NK-92 treated with Interleukin-12 subunit alpha and Interleukin-12 subunit beta, amount 100 ng/mL, for 24 hours (cell line): ENCODE data around the gene B2M.
"Not testable (repeated sequence)": the region's sequence is repeated elsewhere in the genome, so short reads cannot be mapped to it uniquely, and the experiment has no call there.

Experiments used
- DNase-seq: peaks from one replicate; lab custom pipeline; 2025; lab: John Stamatoyannopoulos, UW

B2M gene

DNA sequence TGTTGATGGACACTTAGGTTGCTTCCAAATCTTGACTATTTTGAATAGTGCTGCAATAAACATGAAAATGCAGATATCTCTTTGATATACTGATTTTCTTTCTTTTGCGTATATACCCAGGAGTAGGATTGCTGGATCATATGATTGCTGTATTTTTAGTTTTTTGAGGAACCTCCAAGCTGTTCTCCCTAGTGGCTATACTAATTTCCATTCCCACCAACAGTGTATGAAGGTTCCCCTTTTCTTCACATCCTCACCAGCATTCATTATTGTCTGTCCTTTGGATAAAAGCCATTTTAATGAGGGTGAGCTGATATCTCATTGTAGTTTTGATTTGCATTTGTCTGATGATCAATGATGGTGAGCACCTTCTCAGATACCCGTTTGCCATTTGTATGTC, 12.7 kb upstream of the B2M start:
- no peak for DNase-seq

DNA sequence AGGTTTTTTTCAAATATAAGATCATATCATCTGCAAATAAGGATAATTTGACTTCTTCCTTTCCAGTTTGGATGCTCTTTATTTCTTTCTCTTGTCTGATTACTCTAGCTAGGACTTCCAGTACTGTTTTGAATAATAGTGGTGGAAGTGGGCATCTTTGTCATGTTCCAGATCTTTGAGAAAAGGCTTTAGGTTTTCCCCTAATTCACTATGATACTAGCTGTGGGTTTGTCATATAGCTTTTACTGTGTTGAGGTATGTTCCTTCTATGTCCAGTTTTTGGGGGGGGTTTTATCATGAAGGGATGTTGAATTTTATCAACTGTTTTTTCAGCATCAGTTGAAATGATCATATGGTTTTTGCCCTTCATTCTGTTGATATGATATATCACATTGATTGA, 10.6 kb upstream of the B2M start:
- DNase-seq, result not testable (repeated sequence)

DNA sequence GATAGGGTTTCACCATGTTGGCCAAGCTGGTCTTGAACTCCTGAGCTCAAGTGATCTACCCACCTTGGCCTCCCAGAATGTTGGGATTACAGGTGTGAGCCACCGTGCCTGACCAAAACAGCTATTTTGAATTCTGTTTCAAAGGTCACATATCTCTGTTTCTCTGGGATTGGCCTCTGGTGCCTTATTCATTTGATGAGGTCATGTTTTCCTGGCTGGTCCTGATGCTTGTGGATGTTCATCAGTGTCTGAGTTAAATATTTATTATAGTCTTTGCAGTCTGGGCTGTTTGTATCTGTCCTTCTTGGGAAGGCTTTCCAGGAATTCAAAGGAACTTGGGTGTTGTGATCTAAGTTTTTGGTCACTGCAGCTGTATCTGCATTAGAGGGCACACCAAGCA, 5.3 kb upstream of the B2M start:
- DNase-seq, result no peak

DNA sequence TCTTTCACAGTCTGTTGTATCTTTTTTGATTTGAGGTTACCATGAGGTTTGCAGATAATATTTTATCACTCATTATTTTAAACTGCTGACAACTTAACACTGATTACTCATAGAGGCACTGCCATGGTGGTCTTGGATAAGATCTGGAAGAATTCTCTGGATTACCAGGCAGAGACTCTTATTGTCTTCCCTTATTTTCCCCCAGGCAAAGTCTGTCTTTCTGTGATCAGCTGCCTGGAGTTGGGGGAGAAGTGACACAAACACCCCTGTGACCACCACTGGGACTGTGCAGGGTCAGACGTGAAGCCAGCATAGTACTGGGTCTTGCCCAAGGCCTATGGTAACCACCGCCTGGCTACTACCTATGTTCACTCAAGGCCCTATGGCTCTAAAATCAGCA, 4.9 kb upstream of the B2M start:
- no peak for DNase-seq

DNA sequence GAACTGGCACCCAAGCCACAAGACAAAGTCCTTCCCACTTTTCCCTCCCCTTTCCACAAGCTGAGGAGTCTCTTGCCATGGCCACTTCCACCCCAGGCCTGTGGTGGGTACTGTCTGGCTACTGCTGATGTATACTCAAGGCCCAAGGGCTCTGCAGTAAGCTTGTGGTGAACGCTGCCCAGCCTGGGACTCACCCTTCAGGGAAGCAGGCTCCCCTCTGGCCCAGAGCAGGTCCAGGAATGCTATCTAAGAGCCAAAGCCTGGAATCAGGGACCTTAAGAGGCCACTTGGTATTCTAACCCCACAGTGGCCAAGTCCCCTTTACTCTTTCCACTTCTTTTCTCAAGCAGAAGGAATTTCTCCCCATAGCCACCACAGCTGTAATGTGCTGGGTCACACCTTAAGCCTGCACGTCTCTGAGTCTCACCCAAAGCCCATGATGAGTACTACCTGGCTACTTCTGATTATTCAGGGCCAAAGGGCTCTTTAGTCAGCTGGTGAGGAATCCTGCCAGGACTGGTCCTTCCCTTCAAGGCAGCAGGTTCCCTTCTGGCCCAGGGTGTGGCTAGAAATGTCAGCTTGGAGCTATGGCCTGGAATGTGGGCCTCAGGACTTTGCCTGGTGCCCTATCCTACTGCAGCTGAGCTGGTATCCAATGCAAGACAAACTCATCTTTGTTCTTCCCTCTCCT, 4.2 kb upstream of the B2M start:
- no peak for DNase-seq

DNA sequence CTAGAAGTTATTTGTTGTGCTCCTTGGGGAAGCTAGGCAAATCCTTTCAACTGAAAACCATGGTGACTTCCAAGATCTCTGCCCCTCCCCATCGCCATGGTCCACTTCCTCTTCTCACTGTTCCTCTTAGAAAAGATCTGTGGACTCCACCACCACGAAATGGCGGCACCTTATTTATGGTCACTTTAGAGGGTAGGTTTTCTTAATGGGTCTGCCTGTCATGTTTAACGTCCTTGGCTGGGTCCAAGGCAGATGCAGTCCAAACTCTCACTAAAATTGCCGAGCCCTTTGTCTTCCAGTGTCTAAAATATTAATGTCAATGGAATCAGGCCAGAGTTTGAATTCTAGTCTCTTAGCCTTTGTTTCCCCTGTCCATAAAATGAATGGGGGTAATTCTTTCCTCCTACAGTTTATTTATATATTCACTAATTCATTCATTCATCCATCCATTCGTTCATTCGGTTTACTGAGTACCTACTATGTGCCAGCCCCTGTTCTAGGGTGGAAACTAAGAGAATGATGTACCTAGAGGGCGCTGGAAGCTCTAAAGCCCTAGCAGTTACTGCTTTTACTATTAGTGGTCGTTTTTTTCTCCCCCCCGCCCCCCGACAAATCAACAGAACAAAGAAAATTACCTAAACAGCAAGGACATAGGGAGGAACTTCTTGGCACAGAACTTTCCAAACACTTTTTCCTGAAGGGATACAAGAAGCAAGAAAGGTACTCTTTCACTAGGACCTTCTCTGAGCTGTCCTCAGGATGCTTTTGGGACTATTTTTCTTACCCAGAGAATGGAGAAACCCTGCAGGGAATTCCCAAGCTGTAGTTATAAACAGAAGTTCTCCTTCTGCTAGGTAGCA, 851 bp upstream of the B2M start:
- DNase-seq, result no peak

DNA sequence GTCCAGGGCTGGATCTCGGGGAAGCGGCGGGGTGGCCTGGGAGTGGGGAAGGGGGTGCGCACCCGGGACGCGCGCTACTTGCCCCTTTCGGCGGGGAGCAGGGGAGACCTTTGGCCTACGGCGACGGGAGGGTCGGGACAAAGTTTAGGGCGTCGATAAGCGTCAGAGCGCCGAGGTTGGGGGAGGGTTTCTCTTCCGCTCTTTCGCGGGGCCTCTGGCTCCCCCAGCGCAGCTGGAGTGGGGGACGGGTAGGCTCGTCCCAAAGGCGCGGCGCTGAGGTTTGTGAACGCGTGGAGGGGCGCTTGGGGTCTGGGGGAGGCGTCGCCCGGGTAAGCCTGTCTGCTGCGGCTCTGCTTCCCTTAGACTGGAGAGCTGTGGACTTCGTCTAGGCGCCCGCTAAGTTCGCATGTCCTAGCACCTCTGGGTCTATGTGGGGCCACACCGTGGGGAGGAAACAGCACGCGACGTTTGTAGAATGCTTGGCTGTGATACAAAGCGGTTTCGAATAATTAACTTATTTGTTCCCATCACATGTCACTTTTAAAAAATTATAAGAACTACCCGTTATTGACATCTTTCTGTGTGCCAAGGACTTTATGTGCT, 527 bp downstream of the B2M start:
- peak; percentile 73 for DNase-seq

DNA sequence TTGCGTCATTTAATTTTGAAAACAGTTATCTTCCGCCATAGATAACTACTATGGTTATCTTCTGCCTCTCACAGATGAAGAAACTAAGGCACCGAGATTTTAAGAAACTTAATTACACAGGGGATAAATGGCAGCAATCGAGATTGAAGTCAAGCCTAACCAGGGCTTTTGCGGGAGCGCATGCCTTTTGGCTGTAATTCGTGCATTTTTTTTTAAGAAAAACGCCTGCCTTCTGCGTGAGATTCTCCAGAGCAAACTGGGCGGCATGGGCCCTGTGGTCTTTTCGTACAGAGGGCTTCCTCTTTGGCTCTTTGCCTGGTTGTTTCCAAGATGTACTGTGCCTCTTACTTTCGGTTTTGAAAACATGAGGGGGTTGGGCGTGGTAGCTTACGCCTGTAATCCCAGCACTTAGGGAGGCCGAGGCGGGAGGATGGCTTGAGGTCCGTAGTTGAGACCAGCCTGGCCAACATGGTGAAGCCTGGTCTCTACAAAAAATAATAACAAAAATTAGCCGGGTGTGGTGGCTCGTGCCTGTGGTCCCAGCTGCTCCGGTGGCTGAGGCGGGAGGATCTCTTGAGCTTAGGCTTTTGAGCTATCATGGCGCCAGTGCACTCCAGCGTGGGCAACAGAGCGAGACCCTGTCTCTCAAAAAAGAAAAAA, 1.2 kb downstream of the B2M start:
- DNase-seq, result no peak

DNA sequence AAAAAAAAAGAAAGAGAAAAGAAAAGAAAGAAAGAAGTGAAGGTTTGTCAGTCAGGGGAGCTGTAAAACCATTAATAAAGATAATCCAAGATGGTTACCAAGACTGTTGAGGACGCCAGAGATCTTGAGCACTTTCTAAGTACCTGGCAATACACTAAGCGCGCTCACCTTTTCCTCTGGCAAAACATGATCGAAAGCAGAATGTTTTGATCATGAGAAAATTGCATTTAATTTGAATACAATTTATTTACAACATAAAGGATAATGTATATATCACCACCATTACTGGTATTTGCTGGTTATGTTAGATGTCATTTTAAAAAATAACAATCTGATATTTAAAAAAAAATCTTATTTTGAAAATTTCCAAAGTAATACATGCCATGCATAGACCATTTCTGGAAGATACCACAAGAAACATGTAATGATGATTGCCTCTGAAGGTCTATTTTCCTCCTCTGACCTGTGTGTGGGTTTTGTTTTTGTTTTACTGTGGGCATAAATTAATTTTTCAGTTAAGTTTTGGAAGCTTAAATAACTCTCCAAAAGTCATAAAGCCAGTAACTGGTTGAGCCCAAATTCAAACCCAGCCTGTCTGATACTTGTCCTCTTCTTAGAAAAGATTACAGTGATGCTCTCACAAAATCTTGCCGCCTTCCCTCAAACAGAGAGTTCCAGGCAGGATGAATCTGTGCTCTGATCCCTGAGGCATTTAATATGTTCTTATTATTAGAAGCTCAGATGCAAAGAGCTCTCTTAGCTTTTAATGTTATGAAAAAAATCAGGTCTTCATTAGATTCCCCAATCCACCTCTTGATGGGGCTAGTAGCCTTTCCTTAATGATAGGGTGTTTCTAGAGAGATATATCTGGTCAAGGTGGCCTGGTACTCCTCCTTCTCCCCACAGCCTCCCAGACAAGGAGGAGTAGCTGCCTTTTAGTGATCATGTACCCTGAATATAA, 2.0 kb downstream of the B2M start:
- DNase-seq, result no peak

DNA sequence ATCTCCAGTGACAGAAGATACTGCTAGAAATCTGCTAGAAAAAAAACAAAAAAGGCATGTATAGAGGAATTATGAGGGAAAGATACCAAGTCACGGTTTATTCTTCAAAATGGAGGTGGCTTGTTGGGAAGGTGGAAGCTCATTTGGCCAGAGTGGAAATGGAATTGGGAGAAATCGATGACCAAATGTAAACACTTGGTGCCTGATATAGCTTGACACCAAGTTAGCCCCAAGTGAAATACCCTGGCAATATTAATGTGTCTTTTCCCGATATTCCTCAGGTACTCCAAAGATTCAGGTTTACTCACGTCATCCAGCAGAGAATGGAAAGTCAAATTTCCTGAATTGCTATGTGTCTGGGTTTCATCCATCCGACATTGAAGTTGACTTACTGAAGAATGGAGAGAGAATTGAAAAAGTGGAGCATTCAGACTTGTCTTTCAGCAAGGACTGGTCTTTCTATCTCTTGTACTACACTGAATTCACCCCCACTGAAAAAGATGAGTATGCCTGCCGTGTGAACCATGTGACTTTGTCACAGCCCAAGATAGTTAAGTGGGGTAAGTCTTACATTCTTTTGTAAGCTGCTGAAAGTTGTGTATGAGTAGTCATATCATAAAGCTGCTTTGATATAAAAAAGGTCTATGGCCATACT, 4.0 kb downstream of the B2M start:
- DNase-seq, result no peak

DNA sequence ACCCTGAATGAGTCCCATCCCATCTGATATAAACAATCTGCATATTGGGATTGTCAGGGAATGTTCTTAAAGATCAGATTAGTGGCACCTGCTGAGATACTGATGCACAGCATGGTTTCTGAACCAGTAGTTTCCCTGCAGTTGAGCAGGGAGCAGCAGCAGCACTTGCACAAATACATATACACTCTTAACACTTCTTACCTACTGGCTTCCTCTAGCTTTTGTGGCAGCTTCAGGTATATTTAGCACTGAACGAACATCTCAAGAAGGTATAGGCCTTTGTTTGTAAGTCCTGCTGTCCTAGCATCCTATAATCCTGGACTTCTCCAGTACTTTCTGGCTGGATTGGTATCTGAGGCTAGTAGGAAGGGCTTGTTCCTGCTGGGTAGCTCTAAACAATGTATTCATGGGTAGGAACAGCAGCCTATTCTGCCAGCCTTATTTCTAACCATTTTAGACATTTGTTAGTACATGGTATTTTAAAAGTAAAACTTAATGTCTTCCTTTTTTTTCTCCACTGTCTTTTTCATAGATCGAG, 4.5 kb downstream of the B2M start:
- DNase-seq, result no peak

DNA sequence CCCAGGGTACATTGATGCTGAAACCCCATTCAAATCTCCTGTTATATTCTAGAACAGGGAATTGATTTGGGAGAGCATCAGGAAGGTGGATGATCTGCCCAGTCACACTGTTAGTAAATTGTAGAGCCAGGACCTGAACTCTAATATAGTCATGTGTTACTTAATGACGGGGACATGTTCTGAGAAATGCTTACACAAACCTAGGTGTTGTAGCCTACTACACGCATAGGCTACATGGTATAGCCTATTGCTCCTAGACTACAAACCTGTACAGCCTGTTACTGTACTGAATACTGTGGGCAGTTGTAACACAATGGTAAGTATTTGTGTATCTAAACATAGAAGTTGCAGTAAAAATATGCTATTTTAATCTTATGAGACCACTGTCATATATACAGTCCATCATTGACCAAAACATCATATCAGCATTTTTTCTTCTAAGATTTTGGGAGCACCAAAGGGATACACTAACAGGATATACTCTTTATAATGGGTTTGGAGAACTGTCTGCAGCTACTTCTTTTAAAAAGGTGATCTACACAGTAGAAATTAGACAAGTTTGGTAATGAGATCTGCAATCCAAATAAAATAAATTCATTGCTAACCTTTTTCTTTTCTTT, 5.8 kb downstream of the B2M start:
- no peak for DNase-seq

DNA sequence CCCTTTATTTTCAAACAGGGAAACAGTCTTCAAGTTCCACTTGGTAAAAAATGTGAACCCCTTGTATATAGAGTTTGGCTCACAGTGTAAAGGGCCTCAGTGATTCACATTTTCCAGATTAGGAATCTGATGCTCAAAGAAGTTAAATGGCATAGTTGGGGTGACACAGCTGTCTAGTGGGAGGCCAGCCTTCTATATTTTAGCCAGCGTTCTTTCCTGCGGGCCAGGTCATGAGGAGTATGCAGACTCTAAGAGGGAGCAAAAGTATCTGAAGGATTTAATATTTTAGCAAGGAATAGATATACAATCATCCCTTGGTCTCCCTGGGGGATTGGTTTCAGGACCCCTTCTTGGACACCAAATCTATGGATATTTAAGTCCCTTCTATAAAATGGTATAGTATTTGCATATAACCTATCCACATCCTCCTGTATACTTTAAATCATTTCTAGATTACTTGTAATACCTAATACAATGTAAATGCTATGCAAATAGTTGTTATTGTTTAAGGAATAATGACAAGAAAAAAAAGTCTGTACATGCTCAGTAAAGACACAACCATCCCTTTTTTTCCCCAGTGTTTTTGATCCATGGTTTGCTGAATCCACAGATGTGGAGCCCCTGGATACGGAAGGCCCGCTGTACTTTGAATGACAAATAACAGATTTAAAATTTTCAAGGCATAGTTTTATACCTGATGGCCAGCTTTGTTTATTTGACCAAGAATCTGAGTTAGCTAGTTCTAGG, 7.0 kb downstream of the B2M start:
- no peak for DNase-seq

DNA sequence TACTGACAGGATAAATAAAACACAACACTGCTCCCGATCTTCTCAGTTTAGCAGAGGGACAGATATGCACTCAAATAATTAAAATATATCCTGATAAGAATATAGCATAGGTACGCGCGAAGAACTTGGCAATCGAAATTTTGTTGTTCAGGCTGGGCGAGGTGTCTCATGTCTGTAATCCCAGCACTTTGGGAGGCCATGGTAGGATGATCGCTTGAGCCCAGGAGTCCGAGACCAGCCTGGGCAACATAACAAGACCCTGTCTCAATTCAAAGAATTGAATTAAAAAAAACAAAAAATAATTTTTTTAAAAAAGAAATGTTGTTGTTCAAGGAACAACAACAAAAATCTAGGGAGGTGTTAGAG, 7.6 kb downstream of the B2M start:
- DNase-seq, result no peak

DNA sequence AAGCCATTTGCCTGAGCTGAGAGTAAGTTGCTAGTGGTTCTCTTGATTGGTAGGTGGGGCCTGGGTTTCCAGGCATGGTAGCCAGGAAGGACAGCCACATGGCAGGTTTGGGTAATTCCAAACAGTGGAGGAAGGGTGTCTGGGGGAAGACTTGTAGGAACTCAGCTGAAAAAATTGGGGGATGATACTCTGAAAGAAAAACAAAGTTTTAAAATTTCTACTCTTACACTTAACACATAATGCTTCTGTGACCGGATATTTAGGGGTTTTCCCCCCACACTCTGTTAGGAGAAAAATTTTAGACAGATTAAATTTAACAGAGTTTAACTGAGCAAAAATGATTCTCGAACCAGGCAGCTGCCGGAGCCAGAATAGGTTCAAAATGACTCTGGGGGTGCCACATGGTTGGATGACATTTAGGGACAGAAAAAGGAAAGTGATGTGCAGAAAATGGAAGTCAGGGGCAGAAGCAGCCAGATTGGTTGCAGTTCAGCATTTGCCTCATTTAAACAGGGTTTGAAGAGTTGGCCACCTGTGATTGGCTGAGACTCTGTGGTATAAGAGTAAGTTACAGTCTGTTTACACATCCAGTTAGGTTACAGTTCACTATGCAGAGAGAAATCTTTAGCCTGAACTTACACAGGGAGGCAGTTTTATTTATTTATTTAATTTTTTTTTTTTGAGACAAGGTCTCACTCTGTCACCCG, 8.1 kb downstream of the B2M start:
- DNase-seq, result no peak

DNA sequence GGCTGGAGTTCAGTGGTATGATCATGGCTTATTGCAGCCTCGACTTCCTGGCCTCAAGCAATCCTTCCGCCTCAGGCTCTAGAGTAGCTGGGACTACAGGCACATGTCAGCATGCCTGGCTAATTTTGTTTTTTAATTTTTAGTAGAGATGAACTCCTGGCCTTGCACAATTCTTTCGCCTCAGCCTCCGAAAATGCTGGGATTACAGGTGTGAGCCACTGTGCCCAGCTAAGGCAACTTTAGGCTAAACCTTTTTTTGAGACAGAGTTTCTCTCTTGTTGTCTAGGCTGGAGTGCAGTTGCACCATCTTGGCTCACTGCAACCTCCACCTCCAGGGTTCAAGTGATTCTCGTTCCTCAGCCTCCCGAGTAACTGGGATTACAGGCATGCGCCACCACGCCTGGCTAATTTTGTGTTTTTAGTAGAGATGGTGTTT, 8.7 kb downstream of the B2M start:
- DNase-seq, result not testable (repeated sequence)

DNA sequence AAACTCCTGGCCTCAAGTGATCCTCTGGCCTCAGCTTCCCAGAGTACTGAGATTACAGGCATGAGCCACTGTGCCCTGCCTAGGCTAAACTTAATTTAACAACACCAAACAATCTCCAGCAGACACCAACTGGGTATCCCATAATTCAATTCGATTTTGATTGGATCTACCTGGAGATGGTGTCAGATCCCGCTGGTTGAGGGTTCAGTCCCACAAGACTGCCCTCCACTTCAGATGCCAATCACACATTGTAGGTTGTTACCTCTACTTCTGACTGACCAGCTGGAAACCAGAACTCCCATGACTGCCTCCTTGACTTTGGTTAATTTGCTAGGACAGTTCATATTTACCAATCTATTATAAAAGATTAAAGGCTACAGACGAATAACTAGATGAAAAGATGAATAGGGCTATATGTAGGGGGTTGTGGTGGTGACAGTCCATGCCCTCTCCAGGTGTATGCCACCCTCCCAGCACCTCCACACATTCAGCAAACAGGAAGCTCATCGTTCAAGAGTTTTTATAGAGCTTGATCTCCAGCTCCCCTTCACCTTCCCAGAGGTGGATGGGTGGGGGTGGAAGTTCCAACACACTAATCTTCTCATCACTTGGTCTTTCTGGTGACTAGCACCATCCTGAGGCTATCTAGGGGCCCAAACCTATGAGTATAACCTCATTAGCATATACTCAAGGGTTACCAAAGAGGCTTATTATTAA, 9.3 kb downstream of the B2M start:
- no peak for DNase-seq

DNA sequence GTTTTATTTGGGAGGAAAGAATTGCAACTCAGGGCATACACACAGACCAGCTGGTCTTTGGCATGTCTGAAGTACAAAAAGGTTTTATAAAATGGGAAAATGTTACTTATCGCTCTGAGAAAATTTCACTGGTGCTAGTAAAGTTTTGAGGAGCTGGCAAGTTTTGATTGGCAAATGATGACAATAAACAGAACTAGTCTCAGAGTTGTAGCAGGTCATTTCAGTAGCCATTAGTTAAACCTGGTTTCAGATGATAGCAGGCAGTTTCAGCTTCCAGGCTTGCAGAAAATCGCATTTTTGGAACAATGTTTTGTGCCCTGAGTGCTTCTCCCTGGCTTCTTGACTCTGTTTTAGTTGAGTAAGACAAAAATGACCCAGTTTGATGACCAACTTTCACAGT, 10.7 kb downstream of the B2M start:
- DNase-seq, result no peak
